ENCODE data around the gene WBP2NL.

Gene WBP2NL

GRCh38 chr22:41979423-41980250 is 19.0 kb upstream of the WBP2NL start:
- no peak for FAIRE-seq

- FAIRE-seq: no peak
Measured at GRCh38 chr22:41982865-41983264, 15.7 kb upstream of the WBP2NL start.

DNA sequence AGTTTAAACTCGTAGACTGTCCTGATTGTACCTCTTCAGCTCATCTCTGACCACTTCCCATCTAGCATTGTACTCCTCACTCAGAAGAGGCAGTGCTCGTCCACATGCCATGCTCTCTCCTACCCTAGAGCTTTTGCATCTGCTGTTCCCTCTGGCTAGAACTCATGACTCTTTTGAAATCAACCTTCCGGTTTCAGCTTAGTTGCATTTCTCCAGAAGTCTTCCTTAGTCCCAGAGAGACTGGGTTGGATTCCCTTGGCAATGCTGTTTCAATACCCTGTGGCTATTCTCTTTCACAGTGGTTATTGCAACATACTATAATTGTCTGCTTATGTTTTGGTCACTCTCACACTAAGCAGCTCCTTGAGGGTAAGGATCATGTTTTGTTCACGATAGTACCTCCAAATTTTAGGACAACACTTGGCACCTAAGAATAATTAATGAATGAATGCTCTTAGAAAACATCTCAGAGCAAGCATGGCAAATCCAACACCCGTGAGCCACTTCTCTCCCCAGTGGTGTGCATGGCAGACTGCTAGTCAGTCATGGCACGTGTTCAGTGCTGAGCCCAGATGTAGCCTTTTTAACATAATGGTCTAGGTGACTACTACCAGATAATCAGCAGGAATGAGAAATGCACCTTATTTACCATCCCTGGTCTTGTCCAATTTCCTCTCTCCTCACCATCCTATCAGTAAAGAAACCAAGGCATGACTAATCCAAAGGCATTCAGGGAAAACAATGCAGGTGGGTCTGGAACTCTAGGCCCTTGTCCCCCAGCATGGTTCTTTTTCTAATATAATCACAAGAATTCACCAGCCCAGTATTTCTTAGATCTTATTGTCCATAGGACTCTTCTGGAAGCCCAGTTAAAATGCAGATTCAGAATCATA is 14.8 kb upstream of the WBP2NL start:
- FAIRE-seq: no peak

- FAIRE-seq: no peak
Measured at GRCh38 chr22:41987276-41987675, 11.3 kb upstream of the WBP2NL start.

DNA sequence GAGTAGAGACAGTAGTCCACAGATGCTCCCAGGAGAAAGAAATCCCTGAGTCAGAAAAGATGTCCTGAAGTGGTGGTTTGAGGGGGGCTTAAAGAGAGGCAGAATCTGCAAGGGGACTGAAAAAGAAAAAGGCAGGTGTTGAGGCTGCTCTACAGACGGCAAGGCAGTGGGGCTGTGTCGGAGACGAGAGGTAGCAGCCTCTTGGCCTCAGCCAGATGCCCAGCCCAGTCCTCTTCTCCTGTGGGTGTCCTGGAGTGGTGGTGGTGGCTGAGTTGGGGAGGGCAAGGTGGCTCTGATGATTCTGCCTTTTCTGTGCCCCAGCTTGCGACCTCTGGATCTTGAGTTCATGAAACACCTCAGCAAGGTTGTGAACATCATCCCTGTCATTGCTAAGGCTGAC is 9.3 kb upstream of the WBP2NL start:
- no peak for FAIRE-seq

GRCh38 chr22:41991111-41991510 is 7.5 kb upstream of the WBP2NL start:
- FAIRE-seq: no peak

DNA sequence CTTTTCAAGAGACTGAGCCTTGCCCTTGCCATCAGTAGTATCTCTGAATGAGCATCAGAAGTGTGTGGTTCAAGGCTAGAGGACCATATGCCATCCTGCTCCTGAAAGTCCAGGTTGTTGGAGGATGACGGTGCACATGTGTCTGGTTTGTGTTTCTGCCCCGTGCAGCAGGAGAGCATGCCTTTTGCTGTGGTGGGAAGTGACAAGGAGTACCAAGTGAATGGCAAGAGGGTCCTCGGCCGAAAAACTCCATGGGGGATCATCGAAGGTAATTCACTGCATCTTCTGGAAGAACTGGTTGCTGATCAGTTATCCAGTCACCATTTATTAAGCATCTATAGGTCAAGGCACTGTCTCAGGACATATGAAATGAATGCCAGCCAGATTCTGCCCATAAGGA is 6.1 kb upstream of the WBP2NL start:
- no peak for FAIRE-seq

- no peak for FAIRE-seq
Measured at GRCh38 chr22:41995211-41995610, 3.4 kb upstream of the WBP2NL start.

GRCh38 chr22:41996826-41997225 is 1.8 kb upstream of the WBP2NL start:
- FAIRE-seq: no peak

DNA sequence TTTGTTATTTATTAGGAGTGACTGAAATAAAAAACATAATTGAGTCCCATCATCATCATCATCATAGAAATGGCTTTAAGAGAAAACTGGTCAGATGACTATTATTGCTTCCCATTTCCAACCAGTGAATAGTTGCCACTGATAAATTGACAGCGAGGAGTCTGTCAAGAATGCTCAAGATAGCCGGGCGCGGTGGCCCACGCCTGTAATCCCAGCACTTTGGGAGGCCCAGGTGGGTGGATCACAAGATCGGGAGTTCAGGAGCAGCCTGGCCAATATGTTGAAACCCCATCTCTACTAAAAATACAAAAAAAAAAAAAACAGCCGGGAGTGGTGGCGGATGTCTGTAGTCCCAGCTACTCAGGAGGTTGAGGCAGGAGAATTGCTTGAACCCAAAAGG is 1.9 kb downstream of the WBP2NL start:
- FAIRE-seq: no peak

DNA sequence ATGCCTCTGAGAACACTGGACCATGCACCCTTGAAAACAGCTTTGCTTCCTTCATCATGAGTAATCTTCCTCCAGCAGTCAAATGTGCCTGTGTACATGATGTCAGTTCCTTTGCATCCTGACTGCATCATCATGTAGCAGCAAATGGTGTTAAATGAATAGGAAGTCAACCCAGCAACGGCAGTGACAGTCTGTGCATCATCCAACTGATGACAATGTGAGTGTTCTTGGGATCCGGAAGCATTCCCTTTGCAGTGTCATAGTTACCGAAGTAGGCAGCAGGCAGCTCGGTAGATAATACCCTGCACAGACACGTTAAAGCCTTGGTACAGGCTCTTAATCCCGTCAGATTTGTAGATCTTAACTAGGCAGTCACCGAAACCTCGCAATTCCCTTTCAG is 2.5 kb downstream of the WBP2NL start:
- no peak for FAIRE-seq

- FAIRE-seq: no peak
Measured at GRCh38 chr22:42001706-42002105, 3.1 kb downstream of the WBP2NL start.

DNA sequence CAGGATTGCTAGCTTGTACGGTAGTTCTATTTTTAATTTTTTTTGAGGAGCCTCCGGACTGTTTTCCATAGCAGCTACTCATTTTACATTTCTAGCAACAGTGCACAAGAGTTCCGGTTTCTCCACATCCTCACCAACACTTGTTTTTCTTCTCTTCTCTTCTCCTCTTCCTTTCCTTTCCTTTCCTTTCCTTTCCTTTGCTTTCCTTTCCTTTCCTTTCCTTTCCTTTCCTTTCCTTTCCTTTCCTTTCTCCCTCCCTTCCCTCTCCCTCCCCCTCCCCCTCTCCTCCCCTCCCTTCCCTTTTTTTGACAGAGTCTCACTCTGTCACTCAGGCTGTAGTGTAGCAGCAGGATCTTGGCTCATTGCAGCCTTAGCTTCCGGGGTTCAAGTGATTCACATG is 9.3 kb downstream of the WBP2NL start:
- no peak for FAIRE-seq

GRCh38 chr22:42010778-42011177 is 12.2 kb downstream of the WBP2NL start:
- FAIRE-seq: no peak

DNA sequence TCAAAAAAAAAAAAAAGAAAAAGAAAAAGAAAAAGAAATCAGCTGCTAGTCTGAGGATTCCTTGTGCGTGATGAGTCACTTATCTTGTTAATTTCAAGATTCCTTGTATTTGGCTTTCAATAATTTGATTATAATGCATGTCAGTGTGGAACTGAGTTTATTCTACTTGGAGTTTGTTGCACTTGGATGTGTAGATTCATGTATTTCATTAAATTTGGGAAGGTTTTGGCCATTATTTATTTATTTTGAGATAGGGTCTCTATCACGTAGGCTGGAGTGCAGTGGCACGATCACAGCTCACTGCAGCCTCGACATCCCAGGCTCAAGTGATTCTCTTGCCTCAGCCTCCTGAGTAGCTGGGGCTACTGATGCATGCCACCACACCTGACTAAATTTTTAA is 14.8 kb downstream of the WBP2NL start:
- FAIRE-seq: no peak

DNA sequence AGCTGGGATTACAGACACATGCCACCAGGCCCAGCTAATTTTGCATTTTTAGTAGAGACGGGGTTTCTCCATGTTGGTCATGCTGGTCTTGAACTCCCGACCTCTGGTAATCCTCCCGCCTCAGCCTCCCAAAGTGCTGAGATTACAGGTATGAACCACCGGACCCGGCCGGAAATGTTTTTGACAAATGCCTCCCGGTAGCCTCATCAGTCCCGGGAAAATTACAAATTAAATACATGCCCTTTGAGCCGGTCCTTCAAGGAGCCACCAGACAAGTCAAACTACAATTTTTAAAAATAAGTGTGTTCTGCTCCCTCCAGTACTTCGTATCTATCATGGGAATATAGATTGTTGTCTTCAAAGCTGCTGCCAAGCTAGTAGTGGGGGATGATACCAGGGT is 17.5 kb downstream of the WBP2NL start:
- FAIRE-seq: no peak

DNA sequence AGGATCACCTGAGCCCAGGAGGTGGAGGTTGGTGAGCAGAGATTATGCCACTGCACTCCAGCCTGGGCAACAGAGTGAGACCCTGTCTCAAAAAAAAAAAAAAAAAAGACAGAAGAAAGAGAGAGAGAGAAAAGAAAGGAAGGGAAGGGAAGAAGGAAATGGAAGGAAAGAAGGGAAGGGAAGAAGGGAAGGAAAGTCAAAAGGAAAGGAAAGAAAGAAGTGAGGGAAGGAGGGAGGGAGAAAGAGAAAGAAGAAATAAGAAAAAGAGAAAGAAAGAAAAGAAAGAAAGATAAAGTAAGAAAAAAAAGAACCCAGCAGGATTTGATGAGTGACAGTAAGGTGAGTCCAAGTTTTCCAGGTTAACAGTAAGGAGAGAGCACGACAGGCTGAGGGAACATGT is 19.6 kb downstream of the WBP2NL start:
- no peak for FAIRE-seq

- FAIRE-seq: no peak
Measured at GRCh38 chr22:42021571-42021970, 23.0 kb downstream of the WBP2NL start.

GRCh38 chr22:42022162-42022847 is 23.7 kb downstream of the WBP2NL start:
- FAIRE-seq: no peak

- FAIRE-seq: no peak
Measured at GRCh38 chr22:42025421-42025820, 26.8 kb downstream of the WBP2NL start.

DNA sequence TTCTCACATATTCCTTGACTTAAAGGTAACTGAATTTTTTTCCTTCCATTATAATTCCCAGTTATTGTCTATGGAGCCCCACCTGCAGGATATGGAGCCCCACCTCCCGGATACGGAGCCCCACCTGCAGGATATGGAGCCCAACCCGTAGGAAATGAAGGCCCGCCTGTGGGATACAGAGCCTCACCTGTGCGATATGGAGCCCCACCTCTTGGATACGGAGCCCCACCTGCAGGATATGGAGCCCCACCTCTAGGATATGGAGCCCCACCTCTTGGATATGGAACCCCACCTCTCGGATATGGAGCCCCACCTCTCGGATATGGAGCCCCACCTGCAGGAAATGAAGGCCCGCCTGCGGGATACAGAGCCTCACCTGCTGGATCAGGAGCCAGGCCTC is 28.1 kb downstream of the WBP2NL start:
- FAIRE-seq: no peak

DNA sequence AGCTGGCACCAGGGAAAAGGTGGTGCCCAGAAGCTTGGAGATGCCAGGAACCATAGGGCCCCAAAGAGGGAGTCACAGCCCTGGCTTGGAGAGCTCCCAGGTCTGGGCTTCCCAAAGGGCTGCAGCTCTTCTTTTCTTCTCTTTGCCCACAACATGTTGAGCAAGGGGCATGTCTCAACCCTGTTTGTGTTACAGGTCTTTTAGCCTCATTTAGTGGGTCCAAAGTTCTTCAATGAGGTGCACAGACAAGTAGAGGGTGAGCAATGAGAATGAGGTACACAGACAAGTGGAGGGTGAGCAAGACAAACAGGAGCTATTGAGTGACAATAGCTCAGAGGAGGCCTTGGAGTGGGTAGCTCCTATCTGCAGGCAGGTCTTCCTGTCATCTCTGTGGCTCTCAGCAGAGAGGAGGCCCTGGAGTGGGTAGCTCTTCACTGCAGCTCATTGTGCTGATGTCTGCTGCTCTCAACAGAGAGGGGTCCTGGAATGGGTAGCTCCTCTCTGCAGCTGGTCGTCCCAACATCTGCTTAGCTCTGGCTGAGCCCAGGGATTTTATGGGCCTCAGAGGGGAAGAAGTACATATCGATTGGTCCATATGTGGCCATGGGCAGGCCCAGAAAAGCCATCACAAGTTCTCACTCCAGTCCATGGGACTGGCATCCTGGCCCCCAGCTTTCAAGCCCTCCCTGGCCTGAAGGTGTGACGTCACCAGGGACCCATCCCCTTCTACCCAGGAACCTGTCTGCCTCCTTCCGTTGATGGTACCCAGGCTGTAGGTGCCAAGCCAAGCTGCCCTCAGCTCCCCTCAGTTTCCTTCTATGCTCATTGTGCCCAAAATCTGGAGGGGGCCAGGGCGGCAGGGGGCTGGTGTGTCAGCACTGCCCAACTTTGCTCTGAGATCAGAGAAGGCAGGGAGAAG is 34.9 kb downstream of the WBP2NL start:
- no peak for FAIRE-seq

Data from G401.6 (cell line).